MM.1S (cell line): Measurements from ENCODE around the gene TIMM8B.

Source experiments
- EZH2 ChIP-seq: fragments of 300-600 bp; sonication (generic); optimal IDR thresholded peaks from 2 replicates; pipeline ENCODE3; 2017; ENCODE audit warnings: low read depth, mild to moderate bottlenecking, antibody characterized with exemption, low read length, mixed read lengths
- TF ChIP-seq, protein P1 (sequence below): fragments of 300-600 bp; sonication (generic); IDR thresholded peaks from 2 replicates; pipeline ENCODE4 v1.5.1; 2016; ENCODE audit warnings: antibody characterized with exemption, low read length, mixed read lengths

DNA sequence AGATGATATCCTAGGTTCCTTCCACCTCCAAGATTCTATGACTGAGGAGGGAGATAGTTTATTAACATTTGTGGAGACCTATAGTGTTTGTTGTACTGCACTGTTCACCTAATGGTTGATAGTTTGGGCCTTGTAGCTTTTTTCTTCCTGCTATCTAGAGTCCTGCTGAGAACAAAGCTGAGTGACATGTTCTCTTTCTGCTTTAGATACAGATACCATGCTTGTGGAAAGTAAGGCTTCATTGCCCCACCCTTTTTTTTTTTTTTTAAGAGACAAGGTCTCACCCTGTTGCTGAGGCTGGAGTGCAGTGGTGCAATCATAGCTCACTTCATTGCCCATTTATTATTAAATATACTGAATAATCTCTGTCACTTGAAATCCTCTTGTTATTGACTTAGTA, 49.0 kb downstream of the TIMM8B start:
- TF ChIP-seq, protein P1, sequence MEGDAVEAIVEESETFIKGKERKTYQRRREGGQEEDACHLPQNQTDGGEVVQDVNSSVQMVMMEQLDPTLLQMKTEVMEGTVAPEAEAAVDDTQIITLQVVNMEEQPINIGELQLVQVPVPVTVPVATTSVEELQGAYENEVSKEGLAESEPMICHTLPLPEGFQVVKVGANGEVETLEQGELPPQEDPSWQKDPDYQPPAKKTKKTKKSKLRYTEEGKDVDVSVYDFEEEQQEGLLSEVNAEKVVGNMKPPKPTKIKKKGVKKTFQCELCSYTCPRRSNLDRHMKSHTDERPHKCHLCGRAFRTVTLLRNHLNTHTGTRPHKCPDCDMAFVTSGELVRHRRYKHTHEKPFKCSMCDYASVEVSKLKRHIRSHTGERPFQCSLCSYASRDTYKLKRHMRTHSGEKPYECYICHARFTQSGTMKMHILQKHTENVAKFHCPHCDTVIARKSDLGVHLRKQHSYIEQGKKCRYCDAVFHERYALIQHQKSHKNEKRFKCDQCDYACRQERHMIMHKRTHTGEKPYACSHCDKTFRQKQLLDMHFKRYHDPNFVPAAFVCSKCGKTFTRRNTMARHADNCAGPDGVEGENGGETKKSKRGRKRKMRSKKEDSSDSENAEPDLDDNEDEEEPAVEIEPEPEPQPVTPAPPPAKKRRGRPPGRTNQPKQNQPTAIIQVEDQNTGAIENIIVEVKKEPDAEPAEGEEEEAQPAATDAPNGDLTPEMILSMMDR: no peak
- TF ChIP-seq EZH2: no peak
